AG10803 (cell line): ENCODE measurements around the gene CDH4.

Experiments used
- DNase-seq: peaks from one replicate; pipeline ENCODE4 v3.0.0; 2010; ENCODE audit warnings: low read depth
- H3K4me3 ChIP-seq: 2 replicates; pipeline ENCODE4 v1.5.1; 2011; ENCODE audit warnings: mild to moderate bottlenecking, low read length, control low read depth
- CTCF ChIP-seq: conservative IDR thresholded peaks from 2 replicates; pipeline ENCODE4 v1.5.1; 2011; ENCODE audit warnings: mild to moderate bottlenecking, low read length, control low read depth, inconsistent platforms

The CDH4 gene

GRCh38 chr20:61486198-61486597 is 234.1 kb downstream of the CDH4 start:
- DNase-seq = no peak
- no peak overlapping the region for H3K4me3 ChIP-seq

GRCh38 chr20:61487346-61487996 is 235.4 kb downstream of the CDH4 start:
- H3K4me3 ChIP-seq = no peak overlapping the region
- TF ChIP-seq CTCF = no peak
- DNase-seq = peak; percentile 62

More at GRCh38 chr20:61486198-61486597, 234.1 kb downstream of the CDH4 start:
- no peak for TF ChIP-seq CTCF

- no peak for DNase-seq
- H3K4me3 ChIP-seq = no peak overlapping the region
- no peak for TF ChIP-seq CTCF
Observed at GRCh38 chr20:61487997-61488371, 235.9 kb downstream of the CDH4 start.

GRCh38 chr20:61490721-61491120 is 238.7 kb downstream of the CDH4 start:
- H3K4me3 ChIP-seq = no peak overlapping the region
- DNase-seq = no peak
- TF ChIP-seq CTCF = no peak

GRCh38 chr20:61492065-61492464 is 240.0 kb downstream of the CDH4 start:
- DNase-seq = no peak

GRCh38 chr20:61493798-61494305 is 241.8 kb downstream of the CDH4 start:
- DNase-seq = no peak
- no peak overlapping the region for H3K4me3 ChIP-seq
- TF ChIP-seq CTCF = no peak

More at GRCh38 chr20:61492065-61492464, 240.0 kb downstream of the CDH4 start:
- TF ChIP-seq CTCF = no peak
- H3K4me3 ChIP-seq = no peak overlapping the region

- H3K4me3 ChIP-seq = no peak overlapping the region
- no peak for TF ChIP-seq CTCF
- no peak for DNase-seq
Observed at GRCh38 chr20:61494763-61495575, 242.9 kb downstream of the CDH4 start.
